Esophagus (tissue), 2 donors: ENCODE results near the gene COL4A1. TPM values are rescaled to one million over a fixed set of nuclear protein-coding genes. Genes with fewer than 3 reads are reported as not detected.

Experiments
- H3K27ac ChIP-seq, 2 donors: one replicate each; pipeline ENCODE4 v1.5.1; 2013; ENCODE audit warnings: low read depth in 2 of 2, mild to moderate bottlenecking in 2 of 2, inconsistent platforms in 1 of 2, low read length in 1 of 2, moderate library complexity in 1 of 2
- H3K27me3 ChIP-seq, 2 donors: one replicate each; pipeline ENCODE4 v1.6.1; 2013; ENCODE audit warnings: low read length in 2 of 2, control low read depth in 1 of 2, mild to moderate bottlenecking in 1 of 2; ENCODE audit not compliant: insufficient read depth in 2 of 2, control insufficient read depth in 1 of 2
- H3K36me3 ChIP-seq, 2 donors: one replicate each; pipeline ENCODE4 v1.6.1; 2013; ENCODE audit warnings: low read length in 1 of 2; ENCODE audit not compliant: control insufficient read depth in 2 of 2, insufficient read depth in 2 of 2
- H3K4me1 ChIP-seq, 2 donors: one replicate each; pipeline ENCODE4 v1.6.1; 2013; ENCODE audit warnings: low read length in 1 of 2; ENCODE audit not compliant: control insufficient read depth in 2 of 2, insufficient read depth in 2 of 2
- H3K4me3 ChIP-seq, 2 donors: one replicate each; pipeline ENCODE4 v1.5.1; 2013; ENCODE audit warnings: low read length in 2 of 2, mild to moderate bottlenecking in 2 of 2, low read depth in 1 of 2, moderate library complexity in 1 of 2
- H3K9me3 ChIP-seq, 2 donors: one replicate each; pipeline ENCODE4 v1.6.1; 2013; ENCODE audit warnings: mild to moderate bottlenecking in 2 of 2, low read depth in 1 of 2, low read length in 1 of 2, moderate library complexity in 1 of 2; ENCODE audit not compliant: control insufficient read depth in 2 of 2, insufficient read depth in 1 of 2
- WGBS, 2 donors: extraction: QIAGEN DNeasy Blood & Tissue Kit; methylation state at CpG; one replicate each; pipeline ENCODE4 v1.1.7; 2013; 5-methylcytosine and 5-hydroxymethylcytosine counted together
- polyA plus RNA-seq, 2 donors: library from polyadenylated mRNA; stranded (reverse); fragments of 200-250 nt; gene quantifications; one replicate each; pipeline ENCODE4 v1.2.3, GENCODE V29; 2013
- donor health status: healthy with polysubstance abuse.
- donor health status: Bipolar disorder and iron deficiency.

The COL4A1 gene
- polyA plus RNA-seq, 2 donors: 10.4 to 23.7 TPM

- Histone ChIP-seq H3K36me3 (no peaks in the 10 kb centered on the region), H3K9me3 (no peaks in the 10 kb centered on the region), H3K4me3 (peak overlapping the region; percentile 59 to 62), H3K27ac (peak overlapping the region; percentile 76 to 86), H3K4me1 (peaks cover 0 to 8% of the 10 kb centered on the region in 2 donors), H3K27me3 (peaks cover 0 to 13% of the 10 kb centered on the region in 2 donors)
- WGBS, 2 donors: 14 to 20% methylated on average over 6 of the region's 6 CpGs
Observed at GRCh38 chr13:110305949-110306339, 1.0 kb downstream of the COL4A1 start.

- Histone ChIP-seq H3K4me1 (peaks cover 0 to 8% of the 10 kb centered on the region in 2 donors), H3K27ac (no peak overlapping the region), H3K27me3 (peaks cover 0 to 13% of the 10 kb centered on the region in 2 donors), H3K36me3 (no peaks in the 10 kb centered on the region), H3K4me3 (peak overlapping the region in 1 of 2 donors; percentile 59), H3K9me3 (no peaks in the 10 kb centered on the region)
- 36 to 44% methylated on average over 2 of the region's 2 CpGs for WGBS, 2 donors
Observed at GRCh38 chr13:110305544-110305943, 1.4 kb downstream of the COL4A1 start.

- Histone ChIP-seq H3K27ac (no peak overlapping the region), H3K27me3 (peaks cover 0 to 13% of the 10 kb centered on the region in 2 donors), H3K4me1 (peaks cover 0 to 8% of the 10 kb centered on the region in 2 donors), H3K4me3 (peak overlapping the region in 1 of 2 donors; percentile 16), H3K36me3 (no peaks in the 10 kb centered on the region), H3K9me3 (no peaks in the 10 kb centered on the region)
- WGBS, 2 donors: 54 to 55% methylated on average over 4 of the region's 4 CpGs
Observed at GRCh38 chr13:110305001-110305400, 2.0 kb downstream of the COL4A1 start.

GRCh38 chr13:110304256-110304655 is 2.7 kb downstream of the COL4A1 start:
- Histone ChIP-seq H3K4me3 (no peak overlapping the region), H3K27ac (no peak overlapping the region), H3K4me1 (peaks cover 0 to 8% of the 10 kb centered on the region in 2 donors), H3K36me3 (no peaks in the 10 kb centered on the region), H3K9me3 (no peaks in the 10 kb centered on the region), H3K27me3 (peaks cover 0 to 13% of the 10 kb centered on the region in 2 donors)
- WGBS, 2 donors: 43 to 56% methylated on average over 4 of the region's 4 CpGs

GRCh38 chr13:110303644-110304043 is 3.3 kb downstream of the COL4A1 start:
- H3K4me1 ChIP-seq: peaks cover 0 to 8% of the 10 kb centered on the region in 2 donors
- peak overlapping the region in 1 of 2 donors; percentile 76 for H3K27ac ChIP-seq
- no peaks in the 10 kb centered on the region for H3K9me3 ChIP-seq
- WGBS, 2 donors: 71 to 75% methylated on average over 7 of the region's 7 CpGs
- H3K27me3 ChIP-seq: peaks cover 0 to 13% of the 10 kb centered on the region in 2 donors
- H3K4me3 ChIP-seq: no peak overlapping the region
- no peaks in the 10 kb centered on the region for H3K36me3 ChIP-seq

GRCh38 chr13:110302997-110303396 is 4.0 kb downstream of the COL4A1 start:
- H3K4me1 ChIP-seq: peaks cover 0 to 6% of the 10 kb centered on the region in 2 donors
- peak overlapping the region in 1 of 2 donors; percentile 43 for H3K27ac ChIP-seq
- no peak overlapping the region for H3K4me3 ChIP-seq
- H3K36me3 ChIP-seq: no peaks in the 10 kb centered on the region
- no peaks in the 10 kb centered on the region for H3K9me3 ChIP-seq
- H3K27me3 ChIP-seq: peaks cover 0 to 10% of the 10 kb centered on the region in 2 donors
- WGBS, 2 donors: 90 to 95% methylated on average over 2 of the region's 2 CpGs

GRCh38 chr13:110301606-110302553 is 5.1 kb downstream of the COL4A1 start:
- H3K27me3 ChIP-seq: peaks cover 0 to 6% of the 10 kb centered on the region in 2 donors
- peak overlapping the region; percentile 38 to 47 for H3K27ac ChIP-seq
- no peak overlapping the region for H3K4me3 ChIP-seq
- H3K36me3 ChIP-seq: no peaks in the 10 kb centered on the region
- 60 to 69% methylated on average over 21 of the region's 21 CpGs for WGBS, 2 donors
- H3K4me1 ChIP-seq: no peaks in the 10 kb centered on the region
- no peaks in the 10 kb centered on the region for H3K9me3 ChIP-seq

- Histone ChIP-seq H3K36me3 (no peaks in the 10 kb centered on the region), H3K27me3 (no peaks in the 10 kb centered on the region), H3K27ac (peak overlapping the region; percentile 38 to 47), H3K4me3 (no peak overlapping the region), H3K4me1 (no peaks in the 10 kb centered on the region), H3K9me3 (no peaks in the 10 kb centered on the region)
- WGBS, 2 donors: 49 to 50% methylated on average over 5 of the region's 5 CpGs
Observed at GRCh38 chr13:110301083-110301482, 5.9 kb downstream of the COL4A1 start.

- peak overlapping the region in 1 of 2 donors; percentile 33 for H3K27ac ChIP-seq
- H3K36me3 ChIP-seq: no peaks in the 10 kb centered on the region
- H3K9me3 ChIP-seq: no peaks in the 10 kb centered on the region
- H3K27me3 ChIP-seq: no peaks in the 10 kb centered on the region
- H3K4me1 ChIP-seq: no peaks in the 10 kb centered on the region
- 54 to 64% methylated on average over 3 of the region's 3 CpGs for WGBS, 2 donors
- no peak overlapping the region for H3K4me3 ChIP-seq
Observed at GRCh38 chr13:110300090-110300815, 6.7 kb downstream of the COL4A1 start.
